HG03558 (cell line): ENCODE measurements around the gene INPP5B.
"Not testable (repeated sequence)": the region's sequence is repeated elsewhere in the genome, so short reads cannot be mapped to it uniquely, and the experiment has no call there.

Source experiments
- ATAC-seq: cut with Tn5 transposase; IDR thresholded peaks from one replicate; pipeline ENCODE4 v1.9.1; 2021; ENCODE audit warnings: moderate number of reproducible peaks; ENCODE audit not compliant: unreplicated experiment; ENCODE audit errors: extremely low read depth

The INPP5B gene

DNA sequence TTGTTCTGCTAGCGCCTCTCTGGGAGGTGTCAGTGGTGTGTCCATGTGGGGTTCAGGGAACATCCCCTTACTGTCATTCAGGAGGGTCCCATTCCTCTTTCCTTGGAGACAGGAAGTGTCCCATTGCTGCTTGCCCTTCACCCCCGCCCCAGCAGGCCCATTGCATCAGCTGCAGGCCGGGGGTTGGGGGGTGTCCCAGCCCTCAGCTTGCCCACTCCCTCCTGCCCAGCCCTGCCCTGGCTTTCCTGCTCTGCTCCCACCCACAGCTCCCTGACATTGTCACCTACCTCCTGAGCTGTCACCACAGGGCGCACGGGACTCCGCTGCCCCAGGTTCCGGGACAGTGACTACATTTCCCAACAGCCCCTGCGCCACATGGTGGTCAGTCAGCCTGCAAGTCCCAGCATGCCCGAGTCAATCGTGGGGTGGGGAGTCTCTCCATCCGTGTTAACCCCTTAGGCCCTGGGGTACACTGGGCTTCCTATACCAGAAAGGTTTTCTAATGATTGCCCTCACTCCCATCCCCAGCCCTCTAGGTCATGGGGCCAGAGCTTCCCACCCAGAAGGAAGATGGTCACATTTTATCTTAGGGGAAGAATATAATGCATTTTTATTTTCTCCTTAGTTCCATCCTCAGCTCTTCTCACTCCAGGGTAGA, at the start of gene INPP5B:
INPP5B (minus strand) TSS at position 351 of the 658 bp plus-strand sequence. CDS start 745 bp downstream, outside the sequence.
- ATAC-seq, result no peak

DNA sequence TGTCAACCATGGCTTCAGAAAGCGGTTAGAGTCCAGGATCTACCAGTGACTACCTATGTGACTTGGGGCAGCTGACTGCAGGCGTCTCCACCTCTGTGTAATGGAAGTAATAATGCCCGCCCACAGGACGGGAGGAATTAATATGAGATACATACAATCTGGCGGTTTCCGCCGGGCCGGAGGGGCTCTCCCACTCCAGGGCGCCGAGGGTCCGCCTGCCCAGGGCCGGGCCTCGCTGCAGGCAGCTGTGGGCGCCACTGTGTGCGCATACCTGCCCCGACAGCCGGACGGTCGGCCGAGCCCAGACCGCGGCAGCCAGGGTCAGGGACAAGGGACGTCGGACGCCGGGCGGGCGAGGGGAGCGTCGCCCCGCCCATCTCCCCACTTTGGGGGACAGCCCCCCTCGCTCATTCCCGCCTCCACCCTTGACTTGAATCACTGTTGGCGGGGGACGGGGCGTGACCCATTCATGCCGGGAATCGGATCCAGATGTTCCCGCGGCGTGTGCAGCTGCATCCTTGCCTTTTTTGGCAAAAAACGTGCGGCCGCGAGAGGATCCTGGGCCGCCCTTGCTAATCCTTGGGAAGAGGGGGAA, 49.0 kb upstream of the INPP5B start:
- ATAC-seq, result no peak

DNA sequence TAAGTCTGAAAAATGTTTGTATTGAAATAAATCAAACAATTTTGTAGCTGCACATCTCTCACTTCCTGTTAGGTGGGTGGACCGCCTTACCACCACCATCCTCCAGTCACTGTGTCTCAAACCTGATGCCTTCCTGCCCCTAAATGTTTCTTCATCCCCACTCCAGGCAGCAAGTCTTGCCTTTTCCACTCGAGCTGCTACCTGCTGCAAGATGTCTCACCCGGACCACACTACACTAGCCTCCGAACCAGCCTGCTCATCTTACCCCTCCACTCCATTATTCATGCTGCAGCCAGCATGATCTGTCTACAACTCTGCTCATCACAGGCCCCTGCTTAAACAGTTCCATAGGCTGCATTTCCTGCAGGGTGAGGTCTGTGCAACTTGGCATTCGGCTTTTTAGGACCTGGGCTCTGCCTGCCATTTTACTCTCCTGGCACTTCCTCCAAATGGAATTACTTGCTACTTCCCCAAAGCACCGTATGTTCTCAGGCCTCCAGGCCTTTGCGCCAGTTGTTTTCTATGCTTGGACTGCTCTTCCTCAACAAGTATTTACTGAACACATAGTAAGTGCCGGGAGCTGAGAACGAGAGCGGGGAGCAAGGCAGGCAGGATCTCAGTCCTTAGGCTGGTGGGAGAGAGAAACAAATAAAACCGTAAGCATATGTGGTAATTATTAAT, 48.2 kb upstream of the INPP5B start:
- ATAC-seq, result no peak

DNA sequence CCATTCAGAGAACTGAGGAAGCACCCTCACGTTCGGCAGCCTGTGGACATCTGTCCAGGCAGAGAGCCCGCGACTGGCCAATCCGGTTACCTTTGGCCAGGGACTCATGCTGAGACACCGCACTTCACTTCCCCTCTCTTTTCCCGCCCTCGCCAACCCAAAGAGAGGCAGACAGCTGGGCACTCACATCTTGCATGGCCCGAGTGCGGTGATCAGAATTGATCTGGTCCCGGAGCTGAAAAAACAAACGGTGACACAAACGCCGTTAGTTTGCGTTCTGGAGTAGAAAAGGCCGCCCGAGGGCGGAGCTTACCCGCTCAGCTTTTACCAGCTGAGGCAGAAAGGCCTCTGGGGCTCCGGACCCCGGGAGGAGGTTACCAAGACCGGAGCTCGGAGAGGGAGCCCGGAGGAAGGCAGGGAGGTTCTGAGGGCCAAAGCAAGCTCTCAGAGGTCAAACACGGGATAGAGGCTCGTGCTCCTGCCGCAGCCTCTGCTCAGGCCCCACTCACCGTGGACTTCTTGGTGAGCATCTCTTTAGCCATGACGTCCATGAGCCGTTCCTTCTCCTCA, 42.6 kb upstream of the INPP5B start:
- no peak for ATAC-seq

DNA sequence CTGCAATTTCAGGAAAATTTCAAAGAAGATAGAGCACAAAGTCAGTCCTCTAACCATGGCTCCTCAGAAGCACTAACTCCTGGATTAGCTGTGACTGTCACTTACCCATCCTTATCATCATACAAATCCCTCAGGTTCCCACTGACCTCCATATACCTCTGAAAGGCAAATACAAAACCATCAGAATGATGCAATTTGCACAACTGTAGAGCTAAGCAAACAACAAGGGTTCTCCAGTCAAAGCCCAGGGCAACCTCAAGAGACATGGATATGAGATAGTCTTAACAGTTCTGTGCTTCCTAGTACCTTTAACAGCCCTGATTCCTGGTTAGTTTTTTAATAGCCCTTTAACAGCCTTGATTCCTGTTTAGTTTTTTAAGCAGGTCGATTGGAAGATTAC, 40.8 kb upstream of the INPP5B start:
- no peak for ATAC-seq

DNA sequence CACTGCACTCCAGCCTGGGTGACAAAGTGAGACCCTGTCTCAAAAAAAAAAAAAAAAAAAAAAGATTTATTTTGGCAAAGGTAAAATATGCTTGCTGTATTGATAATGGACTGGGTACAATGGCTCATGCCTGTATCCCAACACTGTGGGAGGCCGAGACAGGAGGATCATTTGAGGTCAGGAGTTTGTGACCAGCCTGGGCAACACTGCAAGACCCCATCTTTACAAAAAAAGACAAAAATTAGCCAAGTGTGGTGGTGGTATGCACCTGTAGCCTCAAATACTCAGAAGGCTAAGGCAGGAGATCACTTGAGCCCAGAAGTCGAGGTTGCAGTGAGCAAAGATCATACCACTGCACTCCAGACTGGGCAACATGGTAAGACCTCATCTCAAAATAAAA, 36.7 kb upstream of the INPP5B start:
- no peak for ATAC-seq

DNA sequence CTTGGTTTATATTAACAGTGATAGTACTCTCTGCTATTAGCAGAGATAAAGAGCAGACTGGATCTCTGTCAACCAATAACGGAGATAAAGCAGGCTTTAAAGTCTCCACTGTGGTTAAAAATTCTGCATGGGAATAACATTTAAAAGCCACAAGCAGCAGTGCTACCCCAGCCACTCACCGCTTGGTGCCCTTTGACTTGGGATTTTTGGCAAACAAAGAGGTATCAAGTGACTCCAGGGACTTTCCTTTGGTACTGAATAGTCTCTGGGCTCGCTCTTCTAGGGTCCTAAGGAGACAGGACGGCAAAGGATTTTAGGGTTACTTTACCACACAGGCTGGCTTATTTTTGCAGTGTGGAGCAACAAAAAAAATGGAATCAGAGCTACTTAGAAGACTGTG, 31.7 kb upstream of the INPP5B start:
- no peak for ATAC-seq

DNA sequence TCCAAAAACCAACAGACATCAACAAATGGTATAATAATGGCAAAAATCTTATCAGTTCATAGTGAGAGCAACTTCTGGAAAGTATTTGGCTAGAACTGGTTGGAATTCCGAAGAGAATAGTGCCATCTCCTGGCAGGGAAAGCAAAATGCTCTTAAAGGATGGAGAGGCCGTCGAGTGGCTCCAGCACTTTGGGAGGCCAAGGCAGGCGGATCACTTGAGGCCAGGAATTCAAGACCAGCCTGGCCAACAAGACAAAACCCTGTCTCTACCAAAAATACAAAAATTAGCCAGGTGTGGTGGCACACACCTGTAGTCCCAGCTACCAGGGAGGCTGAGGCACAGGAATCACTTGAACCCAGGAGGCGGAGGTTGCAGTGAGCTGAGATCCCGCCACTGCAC, 28.2 kb upstream of the INPP5B start:
- ATAC-seq, result not testable (repeated sequence)

DNA sequence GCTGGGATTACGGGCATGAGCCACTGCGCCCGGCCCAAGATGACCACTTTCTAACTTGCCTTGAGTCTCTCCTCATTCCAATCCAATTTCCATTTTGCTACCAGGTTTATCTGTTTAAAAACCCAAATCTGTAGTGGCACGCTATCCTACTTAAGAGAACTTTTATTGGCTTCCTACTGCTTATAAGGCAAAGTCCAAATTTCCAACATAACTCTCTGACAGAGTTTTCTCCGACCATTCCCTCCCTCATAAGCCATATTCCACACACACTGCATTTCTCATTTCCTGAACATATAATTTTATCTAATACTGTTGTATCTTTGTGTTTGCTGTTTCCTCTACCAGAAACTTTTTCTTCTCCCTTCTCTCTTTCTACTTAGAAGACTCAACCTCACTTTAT, 27.7 kb upstream of the INPP5B start:
- no peak for ATAC-seq

DNA sequence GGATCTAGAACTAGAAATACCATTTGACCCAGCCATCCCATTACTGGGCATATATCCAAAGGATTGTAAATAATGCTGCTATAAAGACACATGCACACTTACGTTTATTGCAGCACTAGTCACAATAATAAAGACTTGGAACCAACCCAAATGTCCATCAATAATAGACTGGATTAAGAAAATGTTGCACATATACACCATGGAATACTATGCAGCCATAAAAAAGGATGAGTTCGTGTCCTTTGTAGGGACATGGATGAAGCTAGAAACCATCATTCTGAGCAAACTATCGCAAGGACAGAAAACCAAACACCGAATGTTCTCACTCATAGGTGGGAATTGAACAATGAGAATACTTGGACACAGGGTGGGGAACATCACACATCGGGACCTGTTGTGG, 26.8 kb upstream of the INPP5B start:
- not testable (repeated sequence) for ATAC-seq

DNA sequence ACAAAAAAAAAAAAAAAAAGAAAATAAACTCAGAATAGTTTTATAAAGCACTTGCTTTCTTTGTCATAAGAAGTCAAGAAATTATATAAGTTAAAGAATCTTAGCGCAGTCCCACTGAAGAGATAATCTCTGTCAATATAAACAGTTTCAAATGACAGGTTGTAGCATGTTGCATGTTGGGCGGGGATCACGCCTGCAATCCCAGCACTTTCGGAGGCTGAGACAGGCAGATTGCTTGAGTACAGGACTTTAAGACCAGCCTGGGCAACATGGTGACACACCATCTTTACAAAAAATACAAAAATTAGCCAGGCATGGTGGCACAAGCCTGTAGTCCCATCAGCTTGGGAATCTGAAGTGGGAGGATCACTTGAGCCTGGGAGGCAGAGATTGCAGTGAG, 18.4 kb upstream of the INPP5B start:
- no peak for ATAC-seq

DNA sequence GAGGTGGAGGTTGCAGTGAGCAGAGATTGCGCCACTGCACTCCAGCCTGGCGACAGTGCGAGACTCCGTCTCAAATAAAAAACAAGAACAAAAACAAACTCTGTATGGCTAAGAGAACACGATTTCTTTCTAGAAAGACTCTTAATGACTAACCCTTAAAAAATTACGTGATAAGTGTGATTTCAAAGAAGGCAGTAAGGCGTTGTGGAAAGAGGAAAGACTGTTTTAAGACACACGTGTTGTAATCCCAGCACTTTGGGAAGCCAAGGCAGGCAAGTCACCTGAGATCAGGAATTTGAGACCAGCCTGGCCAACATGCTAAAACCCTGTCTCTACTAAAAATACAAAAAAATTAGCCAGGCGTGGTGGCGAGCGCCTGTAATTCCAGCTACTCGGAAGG, 17.3 kb upstream of the INPP5B start:
- not testable (repeated sequence) for ATAC-seq

DNA sequence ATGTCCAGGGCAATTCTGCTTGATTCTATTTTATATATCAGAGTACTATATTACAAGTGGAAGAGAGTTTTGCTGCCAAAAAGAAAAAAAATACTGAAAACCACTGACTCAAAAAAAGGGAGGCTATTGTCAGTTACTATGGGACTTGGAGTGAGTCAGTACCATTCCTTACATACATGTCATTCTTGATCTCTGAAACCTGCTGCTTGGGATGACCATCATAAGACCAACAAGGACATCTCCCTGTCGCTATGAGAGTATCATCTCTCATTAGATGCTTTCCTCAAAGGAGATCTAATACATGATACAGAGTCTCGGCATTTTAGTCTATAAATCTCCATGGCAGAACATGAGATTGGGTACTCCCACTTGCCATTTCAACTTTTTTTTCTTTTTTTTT, 11.8 kb upstream of the INPP5B start:
- ATAC-seq, result no peak

DNA sequence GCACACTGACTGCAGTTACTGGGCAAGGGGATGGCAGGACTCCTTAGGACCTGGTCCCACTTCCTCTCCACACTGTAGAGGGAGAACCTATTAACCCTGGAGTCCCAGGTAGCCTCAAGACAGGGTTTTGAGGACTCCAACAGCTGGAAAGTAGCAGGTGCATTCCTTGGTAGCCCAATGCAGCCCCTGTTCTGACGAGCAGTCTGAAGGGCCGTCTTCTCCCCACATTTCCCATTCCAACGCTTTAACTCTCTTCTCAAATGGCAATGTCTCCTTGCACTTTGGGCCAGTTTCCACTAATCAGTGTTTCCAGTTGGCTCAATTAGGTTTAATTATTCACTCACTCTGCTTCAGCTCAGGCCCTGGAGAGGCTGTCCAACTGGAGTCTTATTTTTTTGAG, 8.8 kb upstream of the INPP5B start:
- no peak for ATAC-seq

DNA sequence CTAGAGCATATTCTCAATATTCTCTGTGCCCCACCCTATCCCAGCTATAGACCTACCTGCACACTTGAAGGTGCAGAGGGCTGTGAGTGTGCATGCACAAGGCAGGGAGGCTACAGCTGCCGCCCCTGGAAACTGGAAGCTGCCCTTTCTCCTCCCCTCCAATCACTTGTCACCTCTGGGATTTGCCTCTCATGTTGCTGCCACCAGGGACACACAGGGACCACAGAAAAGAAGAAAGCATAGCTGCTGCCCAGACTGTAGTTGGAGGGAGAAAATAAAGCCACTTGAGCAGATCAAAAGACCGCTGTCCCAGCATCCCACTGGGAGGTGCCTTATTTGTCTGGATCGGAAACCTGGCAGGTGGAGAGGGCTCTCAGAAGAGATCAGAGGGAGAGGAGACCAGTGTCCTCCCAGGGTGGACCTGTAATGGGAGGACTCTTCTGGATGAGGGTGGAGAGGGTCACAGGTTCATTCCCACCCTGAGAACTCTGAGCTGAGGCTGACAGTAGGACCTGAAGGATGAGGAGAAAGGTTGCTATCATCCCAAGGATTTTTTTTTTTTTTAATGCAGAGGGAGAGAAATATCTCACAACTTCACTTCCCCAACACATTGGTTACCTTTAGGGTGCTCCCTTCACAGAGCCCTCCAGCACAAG, 7.6 kb upstream of the INPP5B start:
- ATAC-seq, result no peak

DNA sequence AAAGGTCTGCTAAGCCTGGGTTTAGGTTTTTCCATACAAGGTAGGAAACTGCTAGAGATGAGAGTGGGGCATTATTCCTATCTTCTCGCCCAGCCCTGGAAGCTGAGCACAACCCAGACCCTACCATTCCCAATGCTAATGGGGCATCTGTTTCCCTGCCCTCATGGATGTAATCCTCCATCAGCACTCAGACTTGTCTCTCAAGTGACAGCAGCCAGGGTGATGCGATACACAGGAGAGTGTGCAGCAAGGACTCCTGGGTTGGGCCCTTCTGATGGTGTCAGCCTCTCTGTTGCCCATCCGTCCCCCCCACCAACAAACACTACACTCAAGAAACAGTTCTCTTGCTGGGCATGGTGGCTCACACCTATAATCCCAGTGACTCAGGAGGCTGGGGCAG, 5.9 kb upstream of the INPP5B start:
- no peak for ATAC-seq

DNA sequence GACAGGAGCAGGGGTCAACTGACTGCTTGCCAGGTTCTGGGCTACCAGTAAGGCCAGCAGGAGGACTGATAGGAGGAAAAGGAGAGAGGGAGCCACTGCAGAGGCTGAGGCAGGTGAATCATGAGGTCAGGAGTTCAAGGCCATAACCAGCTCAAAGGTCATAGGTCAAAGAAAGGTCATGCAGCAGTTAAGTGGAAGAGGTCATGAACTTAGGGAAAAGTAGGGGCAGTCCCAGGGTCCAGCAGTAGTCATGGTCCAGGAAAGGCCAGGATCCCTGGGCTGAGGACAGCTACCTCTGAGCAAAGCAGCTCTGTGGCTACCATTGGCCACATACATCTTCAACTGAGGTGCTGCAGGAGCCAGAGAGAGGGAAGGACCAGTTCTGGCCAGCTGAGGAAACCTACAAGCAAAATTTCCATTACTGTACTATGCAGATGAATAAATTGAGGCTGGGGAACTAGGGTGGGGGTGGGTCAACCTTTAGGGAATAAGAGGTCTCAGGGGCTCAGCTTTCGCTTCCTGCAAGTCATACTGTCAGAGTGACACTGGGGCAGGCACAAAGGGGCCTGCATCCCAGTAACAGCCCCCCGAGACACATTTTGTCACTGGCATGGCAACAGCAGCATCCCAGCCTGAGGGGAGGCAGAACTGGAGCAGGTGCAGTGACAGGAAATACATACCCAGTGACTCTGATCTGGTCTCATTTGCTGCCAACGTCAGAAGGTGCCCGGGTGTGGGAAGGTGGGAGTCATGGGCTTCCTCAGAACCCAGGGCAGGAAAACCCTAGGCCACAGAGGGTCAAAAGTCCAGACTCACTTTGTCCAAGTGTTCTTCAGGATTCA, 5.2 kb upstream of the INPP5B start:
- ATAC-seq, result no peak

DNA sequence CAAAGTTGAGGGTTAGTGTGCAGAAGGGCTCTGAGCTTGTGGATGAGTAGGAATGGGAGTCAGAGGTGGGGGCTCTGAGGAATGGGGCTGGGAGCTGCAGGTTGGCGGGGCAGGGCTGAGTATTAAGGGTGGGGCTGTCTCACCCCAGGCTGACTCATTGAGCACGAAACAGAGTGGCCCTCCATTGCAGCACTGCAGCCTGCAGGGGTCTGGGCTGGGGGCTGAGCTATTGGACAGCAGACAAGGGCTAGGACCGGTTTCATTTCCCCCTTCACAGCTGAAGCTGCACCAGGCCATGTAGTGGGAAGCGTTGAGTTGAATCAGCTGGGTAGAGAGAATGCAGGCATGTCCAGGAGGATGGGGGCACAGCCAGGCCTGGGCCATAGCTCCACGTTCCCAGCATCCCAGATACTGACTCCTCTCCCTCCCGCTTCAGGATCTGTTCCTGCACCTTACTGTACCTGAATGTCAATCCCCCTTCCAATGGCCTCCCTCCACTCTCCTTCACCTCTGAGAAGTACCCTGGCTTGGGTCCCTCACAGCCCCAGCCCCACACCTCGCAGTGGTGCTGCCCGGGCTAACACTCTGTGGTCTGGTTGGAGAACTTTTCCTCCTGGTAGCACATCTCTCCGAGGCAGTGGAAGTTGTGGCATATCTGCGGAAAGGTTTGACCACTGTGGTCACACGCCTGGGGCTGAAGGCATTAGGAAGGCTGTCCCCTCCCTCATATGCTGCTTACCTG, 4.4 kb upstream of the INPP5B start:
- ATAC-seq, result no peak

DNA sequence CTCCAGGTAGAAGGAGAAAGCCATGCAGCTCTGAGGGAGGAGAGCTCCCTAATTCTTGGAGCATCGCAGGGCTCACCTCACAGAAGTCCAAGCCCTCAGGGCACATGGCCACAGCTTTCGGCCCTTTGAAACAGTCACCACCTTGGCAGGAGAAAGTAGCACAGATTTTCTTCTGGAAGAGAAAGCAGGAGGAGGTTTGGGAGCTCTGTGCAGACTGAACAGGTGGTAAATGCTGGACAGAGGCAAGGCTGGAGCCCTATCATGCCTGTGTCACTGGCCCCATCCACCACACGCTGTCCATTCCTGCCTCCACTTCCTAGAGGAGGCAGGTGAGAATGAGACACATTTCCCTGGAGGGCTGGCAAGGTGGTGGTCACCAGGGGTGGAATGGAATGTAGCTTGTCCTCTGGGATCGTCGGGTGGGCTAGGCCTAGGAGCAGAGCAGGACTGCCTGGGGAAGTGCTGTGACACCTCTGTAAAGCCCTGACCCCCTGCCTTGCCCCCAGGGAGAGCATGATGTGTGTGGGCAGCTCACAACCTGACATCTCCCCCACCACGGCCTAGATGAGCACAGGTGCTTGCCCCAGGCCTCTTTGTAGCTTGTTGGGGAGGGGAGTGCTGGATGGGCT, 2.8 kb upstream of the INPP5B start:
- ATAC-seq, result no peak
